Midbrain (tissue), 1 donor: Measurements from ENCODE around the gene CEBPA.

Experiments
- DNase-seq: peaks from one replicate; lab custom pipeline; 2025; lab: John Stamatoyannopoulos, UW

CEBPA gene

GRCh38 chr19:33287438-33287837 is 14.9 kb downstream of the CEBPA start:
- no peak for DNase-seq

- DNase-seq, result no peak
These were observed 15.4 kb downstream of the CEBPA start for GRCh38 chr19:33286899-33287298.

- no peak for DNase-seq
These were observed 16.9 kb downstream of the CEBPA start for GRCh38 chr19:33285441-33285927.

- no peak for DNase-seq
These were observed 17.6 kb downstream of the CEBPA start for GRCh38 chr19:33284756-33285155.

- no peak for DNase-seq
These were observed 18.1 kb downstream of the CEBPA start for GRCh38 chr19:33284146-33284643.

- DNase-seq, result no peak
These were observed 18.7 kb downstream of the CEBPA start for GRCh38 chr19:33283589-33283988.

GRCh38 chr19:33282036-33282671 is 20.2 kb downstream of the CEBPA start:
- DNase-seq, result no peak

GRCh38 chr19:33281296-33281926 is 20.9 kb downstream of the CEBPA start:
- no peak for DNase-seq

GRCh38 chr19:33280351-33280921 is 21.9 kb downstream of the CEBPA start:
- peak; percentile 10 for DNase-seq

- DNase-seq, result no peak
These were observed 22.6 kb downstream of the CEBPA start for GRCh38 chr19:33279430-33280350.

GRCh38 chr19:33278403-33279269 is 23.7 kb downstream of the CEBPA start:
- DNase-seq, result no peak

- no peak for DNase-seq
These were observed 24.3 kb downstream of the CEBPA start for GRCh38 chr19:33278023-33278402.

GRCh38 chr19:33277434-33277833 is 24.9 kb downstream of the CEBPA start:
- no peak for DNase-seq

- DNase-seq, result no peak
These were observed 26.3 kb downstream of the CEBPA start for GRCh38 chr19:33275933-33276619.

- DNase-seq, result no peak
These were observed 26.8 kb downstream of the CEBPA start for GRCh38 chr19:33275559-33275932.

GRCh38 chr19:33274663-33275558 is 27.4 kb downstream of the CEBPA start:
- DNase-seq, result no peak

GRCh38 chr19:33273881-33274662 is 28.3 kb downstream of the CEBPA start:
- no peak for DNase-seq

- DNase-seq, result no peak
These were observed 29.1 kb downstream of the CEBPA start for GRCh38 chr19:33273065-33273736.
